ENCODE data around the gene DUSP9.

The DUSP9 gene

GRCh38 chrX:153644356-153645125 lies 2.5 kb upstream of the DUSP9 start:
- no peak for TF ChIP-seq CTCF (IDR thresholded peaks at IDR 0.05)

- TF ChIP-seq CTCF (IDR thresholded peaks at IDR 0.05) = no peak
Observed at GRCh38 chrX:153645151-153645550, 1.9 kb upstream of the DUSP9 start.

GRCh38 chrX:153645921-153646488 lies 998 bp upstream of the DUSP9 start:
- TF ChIP-seq CTCF (IDR thresholded peaks at IDR 0.05) = no peak

GRCh38 chrX:153647461-153648357 lies 706 bp downstream of the DUSP9 start:
- no peak for TF ChIP-seq CTCF (IDR thresholded peaks at IDR 0.05)

- no peak for TF ChIP-seq CTCF (IDR thresholded peaks at IDR 0.05)
Observed at GRCh38 chrX:153648358-153649177, 1.6 kb downstream of the DUSP9 start.

GRCh38 chrX:153649178-153649914 lies 2.3 kb downstream of the DUSP9 start:
- TF ChIP-seq CTCF (IDR thresholded peaks at IDR 0.05) = peak; percentile 30; the same call in 1 of the 2 replicates
